Astrocyte of the cerebellum (primary cell): ENCODE data around the gene SPEF2.

ENCODE experiments used
- DNase-seq: peaks from one replicate; pipeline ENCODE4 v3.0.0-alpha.2; 2011; ENCODE audit warnings: low read depth
- H3K4me3 ChIP-seq: 2 replicates; pipeline ENCODE4 v1.5.1; 2011; ENCODE audit warnings: mild to moderate bottlenecking, low read depth, low read length, moderate library complexity
- CTCF ChIP-seq: IDR thresholded peaks from 2 replicates; pipeline ENCODE4 v1.5.1; 2012; ENCODE audit warnings: low read length, low read depth, moderate library complexity, mild to moderate bottlenecking; ENCODE audit errors: missing control alignments
- in situ Hi-C: cut with HindIII; loops from 2 replicates; pipeline ENCODE4 v1.10.0; 2017; ENCODE audit warnings: low sequenced_read_pairs

SPEF2 gene

DNA sequence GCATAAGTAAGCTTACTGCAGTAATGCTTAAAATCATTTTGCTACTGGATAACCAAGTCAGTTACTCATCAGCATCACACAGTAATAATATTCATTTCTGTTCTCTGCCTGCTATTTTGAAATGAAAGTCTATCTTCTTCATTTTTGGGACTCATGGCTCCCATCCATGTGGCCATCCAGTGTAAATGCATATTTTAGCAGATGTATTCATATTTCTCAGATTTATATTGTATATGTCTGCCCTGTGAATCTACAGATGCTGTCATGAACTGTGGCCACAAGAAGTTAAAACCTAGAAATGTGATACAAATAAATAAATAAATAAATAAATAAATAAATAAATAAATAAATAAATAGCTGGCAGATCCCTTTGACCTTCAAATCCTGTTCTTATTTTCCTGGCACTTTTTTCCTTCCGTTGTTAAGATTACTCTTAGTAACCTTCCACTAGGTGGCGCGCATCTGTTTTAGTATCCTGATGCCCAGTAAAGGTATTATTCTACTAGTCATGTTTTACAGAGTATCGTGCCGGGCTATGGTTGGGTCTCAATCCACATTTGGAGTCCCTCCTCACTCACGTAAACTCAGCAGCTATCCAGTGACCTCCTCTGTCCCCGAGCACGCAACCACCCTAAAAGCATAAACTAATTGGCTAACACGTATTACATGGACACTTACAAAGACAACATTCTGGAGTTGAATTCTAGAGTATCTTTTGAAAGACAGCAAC lies 159.9 kb downstream of the SPEF2 start:
- in situ Hi-C loops, result no loop called here
- peak; percentile 62 for TF ChIP-seq CTCF
- peak; percentile 79 for DNase-seq
- H3K4me3 ChIP-seq, result no peak overlapping the region

DNA sequence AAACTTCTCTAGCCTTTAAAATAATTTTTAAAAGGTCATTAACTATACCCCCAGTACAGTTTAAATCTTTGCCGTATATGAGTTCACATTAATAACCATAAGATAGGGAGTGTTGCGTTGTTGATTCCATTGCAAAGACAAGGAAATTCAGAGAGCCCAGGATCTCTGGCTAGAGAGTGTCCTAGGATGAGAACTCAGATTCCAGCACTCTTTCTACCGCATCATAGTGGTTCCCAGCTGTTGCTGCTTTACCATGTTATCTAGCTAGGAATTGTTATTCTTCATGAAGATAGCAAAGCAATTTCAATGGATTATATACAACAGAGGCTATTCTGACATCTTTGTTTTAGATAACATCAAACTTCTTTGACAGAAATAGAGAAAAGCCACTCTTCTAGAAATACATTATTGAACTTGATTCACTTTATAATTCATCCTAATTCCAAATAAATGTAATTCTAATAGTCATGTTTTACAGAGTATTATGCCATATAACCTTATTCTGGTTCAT lies 160.7 kb downstream of the SPEF2 start:
- no peak for DNase-seq
- H3K4me3 ChIP-seq, result no peak overlapping the region
- no peak for TF ChIP-seq CTCF
- in situ Hi-C loops, result no loop called here

GRCh38 chr5:35780236-35780635 lies 162.6 kb downstream of the SPEF2 start:
- TF ChIP-seq CTCF, result no peak
- in situ Hi-C loops, result no loop called here
- H3K4me3 ChIP-seq, result no peak overlapping the region
- DNase-seq, result no peak

- no peak overlapping the region for H3K4me3 ChIP-seq
- no peak for TF ChIP-seq CTCF
- in situ Hi-C loops, result no loop called here
- DNase-seq, result no peak
Measured at GRCh38 chr5:35781181-35781790, 163.6 kb downstream of the SPEF2 start.

DNA sequence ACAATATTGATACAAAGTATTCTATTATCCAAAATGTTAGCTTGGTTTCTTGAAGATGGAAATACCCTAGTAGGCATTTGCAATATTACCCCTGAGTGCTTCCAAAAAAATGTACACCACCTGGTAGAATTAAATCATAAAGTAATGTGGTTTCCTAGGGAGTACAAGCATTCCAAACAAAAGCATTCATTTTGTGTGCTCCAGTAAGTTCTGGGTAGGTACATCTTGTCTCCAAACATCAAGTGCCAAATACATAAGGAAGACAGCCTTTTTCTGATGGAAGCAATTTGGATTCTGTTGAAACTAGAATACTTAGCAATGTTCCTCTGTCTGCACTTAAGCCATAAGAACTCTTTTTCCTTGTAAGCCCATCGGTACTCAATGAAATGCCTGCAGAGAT lies 165.9 kb downstream of the SPEF2 start:
- in situ Hi-C loops, result no loop called here

DNA sequence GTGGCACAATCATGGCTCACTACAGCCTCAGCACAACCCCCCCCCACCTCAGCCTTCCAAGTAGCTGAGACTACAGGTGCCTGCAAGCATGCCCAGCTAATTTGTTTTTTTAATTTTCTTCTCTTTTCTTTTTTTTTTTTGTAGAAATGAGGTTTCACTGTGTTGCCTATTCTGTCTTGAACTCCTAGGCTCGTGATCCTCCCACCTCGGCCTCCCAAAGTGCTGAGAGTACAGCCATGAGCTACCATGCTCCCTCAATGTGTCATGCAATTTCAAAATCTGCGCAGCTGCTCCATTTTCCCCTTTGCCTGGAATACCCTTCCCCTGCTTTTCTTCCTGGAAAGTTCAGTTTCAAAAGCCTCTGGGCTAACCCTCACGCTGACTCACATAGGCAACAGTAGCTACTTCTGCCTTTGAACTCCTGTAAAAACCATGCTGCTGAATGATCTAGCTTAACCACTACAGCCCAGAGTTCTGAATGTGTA lies 168.0 kb downstream of the SPEF2 start:
- TF ChIP-seq CTCF, result no peak
- H3K4me3 ChIP-seq, result no peak overlapping the region
- DNase-seq, result no peak
- in situ Hi-C loops, result no loop called here

More for the DNA sequence above, 165.9 kb downstream of the SPEF2 start:
- no peak overlapping the region for H3K4me3 ChIP-seq
- no peak for DNase-seq
- TF ChIP-seq CTCF, result no peak
